Naive thymus-derived CD4-positive, alpha-beta T cell (primary cell): ENCODE data around the gene CCDC102A. TPM values are rescaled to one million over a fixed set of nuclear protein-coding genes. Genes with fewer than 3 reads are reported as not detected.
"Not testable (repeated sequence)": the region's sequence is repeated elsewhere in the genome, so short reads cannot be mapped to it uniquely, and the experiment has no call there.

Experiments used
- ATAC-seq: fragments of 150-1000 bp; cut with Tn5 transposase; 2 replicates; pipeline ENCODE4 v1.10.0; 2021; ENCODE audit warnings: mild to moderate bottlenecking, moderate library complexity
- CTCF ChIA-PET: fragments of 350-600 bp; sonication (Branson Sonifier 250); formaldehyde crosslinking; loops from one replicate; lab custom pipeline; 2021; ENCODE audit warnings: antibody characterized with exemption; lab: Charles Lee
- POLR2A ChIA-PET: fragments of 350-600 bp; sonication (Branson Sonifier 250); formaldehyde crosslinking; loops from one replicate; lab custom pipeline; 2021; ENCODE audit warnings: antibody characterized with exemption, inconsistent platforms; lab: Charles Lee
- DNase-seq, 9 donors: peaks; one replicate each; pipeline versions ENCODE4 v3.0.0 to v3.0.0-alpha.2; 2020 to 2022; ENCODE audit warnings: mixed read lengths in 1 of 9
- H3K27ac ChIP-seq: one replicate; pipeline ENCODE4 v1.7.0; 2013; ENCODE audit warnings: mild to moderate bottlenecking, low read depth, low read length, moderate library complexity
- H3K27me3 ChIP-seq, 2 donors: one replicate each; pipeline ENCODE4 v1.7.0; 2013; ENCODE audit warnings: low read length in 2 of 2, mild to moderate bottlenecking in 2 of 2, moderate library complexity in 2 of 2; ENCODE audit not compliant: control insufficient read depth in 2 of 2, insufficient read depth in 2 of 2
- H3K36me3 ChIP-seq, 3 experiments: 1 replicate in 2 of 3; 2 replicates in 1 of 3; pipeline ENCODE4 v1.7.0; 2013; ENCODE audit warnings: low read length in 3 of 3, mild to moderate bottlenecking in 3 of 3, moderate library complexity in 1 of 3; ENCODE audit not compliant: insufficient read depth in 3 of 3, control insufficient read depth in 2 of 3
- H3K4me1 ChIP-seq, 2 donors: one replicate each; pipeline ENCODE4 v1.7.0; 2013; ENCODE audit warnings: low read length in 2 of 2, mild to moderate bottlenecking in 2 of 2, moderate library complexity in 1 of 2; ENCODE audit not compliant: control insufficient read depth in 2 of 2, insufficient read depth in 2 of 2
- H3K4me3 ChIP-seq: 2 replicates; pipeline ENCODE4 v1.7.0; 2013; ENCODE audit warnings: mild to moderate bottlenecking, low read length
- H3K9me3 ChIP-seq, 3 experiments: 1 replicate in 2 of 3; 2 replicates in 1 of 3; pipeline ENCODE4 v1.7.0; 2013; ENCODE audit warnings: low read length in 3 of 3; ENCODE audit not compliant: control insufficient read depth in 2 of 3
- H3K27ac Mint-ChIP-seq, 9 donors: one replicate each; pipeline ENCODE4 v1.8.0; 2020 to 2022; ENCODE audit warnings: mixed read lengths in 9 of 9, mild to moderate bottlenecking in 8 of 9, moderate library complexity in 5 of 9, inconsistent platforms in 2 of 9
- H3K27me3 Mint-ChIP-seq, 5 donors: one replicate each; pipeline ENCODE4 v1.8.0; 2021 to 2022; ENCODE audit warnings: mixed read lengths in 5 of 5, mild to moderate bottlenecking in 1 of 5
- H3K36me3 Mint-ChIP-seq, 5 donors: one replicate each; pipeline ENCODE4 v1.8.0; 2020 to 2022; ENCODE audit warnings: mixed read lengths in 5 of 5, mild to moderate bottlenecking in 3 of 5, inconsistent platforms in 1 of 5
- H3K4me1 Mint-ChIP-seq, 7 donors: one replicate each; pipeline ENCODE4 v1.8.0; 2020 to 2022; ENCODE audit warnings: mixed read lengths in 7 of 7, mild to moderate bottlenecking in 3 of 7, inconsistent platforms in 1 of 7
- H3K4me3 Mint-ChIP-seq, 10 donors: one replicate each; pipeline ENCODE4 v1.8.0; 2020 to 2022; ENCODE audit warnings: mild to moderate bottlenecking in 10 of 10, mixed read lengths in 10 of 10, moderate library complexity in 6 of 10, inconsistent platforms in 2 of 10
- H3K9me3 Mint-ChIP-seq, 11 donors: one replicate each; pipeline ENCODE4 v1.8.0; 2020 to 2022; ENCODE audit warnings: mixed read lengths in 11 of 11, mild to moderate bottlenecking in 4 of 11, inconsistent platforms in 1 of 11, moderate library complexity in 1 of 11
- intact Hi-C, 2 donors: fragments of 100-400 bp; cut with micrococcal nuclease; formaldehyde crosslinking; loops; one replicate each; pipeline ENCODE4 v1.15.1; 2023
- polyA plus RNA-seq, 2 donors: library from polyadenylated mRNA; unstranded; fragments of 300-500 nt; fragmentation: Illumina TruSeq; gene quantifications; one replicate each; pipeline ENCODE4 v1.2.3, GENCODE V29; 2021
- total RNA-seq, 6 experiments: library from RNA in 5 of 6; stranded (reverse) in 5 of 6; gene quantifications; 1 replicate in 5 of 6; 2 replicates in 1 of 6; pipeline ENCODE4 v1.2.3 and lab custom pipeline; 2021 to 2026

The CCDC102A gene
- total and polyA plus RNA-seq, 7 experiments from 2014 or later = 3.0 to 12.7 (median 7.1) TPM

- H3K36me3 ChIP-seq = peaks cover 0 to 12% (median 4%) of the 10 kb centered on the region in 3 experiments
- peaks cover 0 to 19% of the 10 kb centered on the region in 2 donors for H3K4me1 ChIP-seq
- no peaks in the 10 kb centered on the region for H3K27me3 Mint-ChIP-seq
- peaks cover 0 to 32% (median 5%) of the 10 kb centered on the region in 7 donors for H3K4me1 Mint-ChIP-seq
- ChIA-PET CTCF (interaction anchor here (1.2 kb wide), 1 partner anchor 9 kb away, joined by 3 read pairs; no protein-coding TSS in a partner anchor), POLR2A (no interaction called here)
- ATAC-seq = no peak
- H3K9me3 Mint-ChIP-seq = peaks cover 0 to 18% (median 0%) of the 10 kb centered on the region in 11 donors
- H3K27ac Mint-ChIP-seq = peak overlapping the region in 1 of 9 donors; percentile 6
- H3K9me3 ChIP-seq = no peaks in the 10 kb centered on the region
- H3K4me3 ChIP-seq = no peak overlapping the region
- no peak overlapping the region for H3K4me3 Mint-ChIP-seq
- no peaks in the 10 kb centered on the region for H3K27me3 ChIP-seq
- H3K36me3 Mint-ChIP-seq = peaks cover 0 to 21% (median 9%) of the 10 kb centered on the region in 5 donors
- H3K27ac ChIP-seq = no peak overlapping the region
- DNase-seq = no peak
- intact Hi-C loops = loop anchor here (10.0 kb wide), 1 partner anchor 322 kb away; no protein-coding TSS in a partner anchor
Measured at GRCh38 chr16:57572978-57573728, 36.8 kb upstream of the CCDC102A start.

DNA sequence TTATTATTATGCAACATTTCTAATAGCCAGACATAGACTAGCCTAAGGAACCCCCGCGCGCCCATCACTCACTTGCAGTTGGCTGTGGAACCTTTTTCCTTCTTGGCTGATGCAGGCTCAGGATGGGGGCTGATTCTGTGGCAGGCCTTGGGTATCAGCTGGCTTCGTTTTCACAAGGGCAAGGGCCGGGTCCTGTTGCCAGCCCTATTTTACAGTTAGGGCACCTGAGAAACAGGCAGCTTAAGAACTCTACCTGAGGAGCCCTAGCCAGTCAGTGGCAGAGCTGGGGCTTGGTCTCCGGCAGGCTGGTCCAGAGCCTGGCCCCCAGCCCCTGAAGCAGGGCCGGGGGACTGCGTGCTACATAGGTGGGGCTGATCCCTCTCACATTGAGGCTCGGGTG is 34.7 kb upstream of the CCDC102A start:
- ChIA-PET CTCF (interaction anchor here (0.8 kb wide), 1 partner anchor 78 kb away, joined by 5 read pairs; no protein-coding TSS in a partner anchor), POLR2A (interaction anchor here (0.7 kb wide), 1 partner anchor 34 kb away, joined by 4 read pairs; the partner anchor contains the start of gene CCDC102A)
- Histone ChIP-seq H3K9me3 (no peaks in the 10 kb centered on the region), H3K27me3 (no peaks in the 10 kb centered on the region), H3K27ac (no peak overlapping the region), H3K4me3 (no peak overlapping the region), H3K36me3 (peaks cover 0 to 12% (median 4%) of the 10 kb centered on the region in 3 experiments), H3K4me1 (no peaks in the 10 kb centered on the region)
- no peak for ATAC-seq
- H3K27me3 Mint-ChIP-seq = no peaks in the 10 kb centered on the region
- DNase-seq = no peak
- H3K9me3 Mint-ChIP-seq = peaks cover 0 to 20% (median 0%) of the 10 kb centered on the region in 11 donors
- no peak overlapping the region for H3K4me3 Mint-ChIP-seq
- peaks cover 0 to 23% (median 9%) of the 10 kb centered on the region in 5 donors for H3K36me3 Mint-ChIP-seq
- peaks cover 0 to 12% (median 0%) of the 10 kb centered on the region in 7 donors for H3K4me1 Mint-ChIP-seq
- intact Hi-C loops = loop anchor here (10.0 kb wide), 1 partner anchor 324 kb away; no protein-coding TSS in a partner anchor
- H3K27ac Mint-ChIP-seq = no peak overlapping the region

DNA sequence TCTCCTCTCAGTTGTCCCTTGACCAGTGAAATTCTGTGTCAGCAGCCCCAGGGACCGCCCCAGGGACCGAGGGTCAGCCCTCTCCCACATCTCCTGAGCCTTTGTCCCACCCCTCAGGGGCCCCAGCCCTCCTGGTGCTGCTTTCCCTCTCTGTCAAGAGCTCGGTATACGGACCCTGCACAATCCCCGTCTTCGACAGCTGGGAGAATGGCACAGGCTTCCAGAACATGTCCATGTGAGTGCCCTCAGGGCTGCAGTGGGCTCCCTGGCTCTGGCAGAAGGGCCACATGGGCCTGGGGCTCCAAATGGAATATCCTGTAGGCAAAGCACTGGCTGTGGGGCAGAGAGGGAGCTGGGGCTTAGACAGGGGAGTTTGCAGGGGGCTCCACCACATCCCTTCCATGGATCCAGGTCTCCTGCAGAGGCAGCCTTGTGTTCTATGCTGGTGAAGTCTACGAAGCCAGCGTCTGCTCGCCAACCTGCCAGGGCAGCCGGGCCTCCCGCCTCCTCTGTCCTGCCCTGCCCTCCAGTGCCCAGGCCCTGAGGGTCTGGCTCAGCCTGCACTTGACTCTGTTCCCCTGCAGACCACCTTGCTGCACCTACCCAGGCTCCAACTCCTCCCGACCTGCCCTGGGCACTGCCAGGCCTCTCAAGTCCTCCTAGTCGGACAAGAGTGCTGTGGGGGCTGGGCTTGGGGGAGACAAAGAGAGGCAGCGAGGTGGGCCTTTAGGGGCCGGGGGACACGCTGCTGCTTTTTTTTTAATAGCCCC is 34.1 kb upstream of the CCDC102A start:
- Histone ChIP-seq H3K36me3 (peaks cover 0 to 12% (median 4%) of the 10 kb centered on the region in 3 experiments), H3K4me3 (no peak overlapping the region), H3K9me3 (no peaks in the 10 kb centered on the region), H3K4me1 (no peaks in the 10 kb centered on the region), H3K27me3 (no peaks in the 10 kb centered on the region), H3K27ac (no peak overlapping the region)
- Mint-ChIP-seq H3K27ac (peak overlapping the region in 1 of 9 donors; percentile 32), H3K4me3 (no peak overlapping the region), H3K36me3 (peaks cover 0 to 23% (median 9%) of the 10 kb centered on the region in 5 donors), H3K27me3 (no peaks in the 10 kb centered on the region), H3K4me1 (peaks cover 0 to 10% (median 0%) of the 10 kb centered on the region in 7 donors), H3K9me3 (peaks cover 0 to 20% (median 0%) of the 10 kb centered on the region in 11 donors)
- ATAC-seq (no peak), DNase-seq (no peak)
- ChIA-PET CTCF (interaction anchor here (0.6 to 0.8 kb wide), 2 partner anchors 78 to 119 kb away, joined by 4 to 5 read pairs; no protein-coding TSS in a partner anchor), POLR2A (no interaction called here)
- intact Hi-C loops = loop anchor here (10.0 kb wide), 1 partner anchor 324 kb away; no protein-coding TSS in a partner anchor

- Mint-ChIP-seq H3K27ac (peak overlapping the region in 4 of 9 donors; percentile 18 to 77 (median 50)), H3K4me1 (peaks cover 0 to 10% (median 0%) of the 10 kb centered on the region in 7 donors), H3K36me3 (peaks cover 0 to 23% (median 9%) of the 10 kb centered on the region in 5 donors), H3K27me3 (no peaks in the 10 kb centered on the region), H3K9me3 (peaks cover 0 to 20% (median 0%) of the 10 kb centered on the region in 11 donors), H3K4me3 (no peak overlapping the region)
- DNase-seq = no peak
- CTCF ChIA-PET = interaction anchor here (0.6 kb wide), 1 partner anchor 118 kb away, joined by 4 read pairs; no protein-coding TSS in a partner anchor
- H3K4me3 ChIP-seq = no peak overlapping the region
- no peaks in the 10 kb centered on the region for H3K4me1 ChIP-seq
- ATAC-seq = no peak
- intact Hi-C loops = no loop called here
- peaks cover 0 to 12% (median 4%) of the 10 kb centered on the region in 3 experiments for H3K36me3 ChIP-seq
- H3K27me3 ChIP-seq = no peaks in the 10 kb centered on the region
- H3K9me3 ChIP-seq = no peaks in the 10 kb centered on the region
- POLR2A ChIA-PET = no interaction called here
- no peak overlapping the region for H3K27ac ChIP-seq
Measured at GRCh38 chr16:57569306-57569946, 33.1 kb upstream of the CCDC102A start.

GRCh38 chr16:57568772-57569171 is 32.4 kb upstream of the CCDC102A start:
- ATAC-seq, intact Hi-C loops, H3K27ac Mint-ChIP-seq, H3K4me3 Mint-ChIP-seq, H3K27me3 ChIP-seq, H3K27me3 Mint-ChIP-seq, H3K27ac ChIP-seq, H3K4me1 ChIP-seq, H3K9me3 ChIP-seq, POLR2A ChIA-PET, H3K4me3 ChIP-seq, CTCF ChIA-PET, DNase-seq: not testable (repeated sequence)
- H3K4me1 Mint-ChIP-seq = peaks cover 0 to 10% (median 0%) of the 10 kb centered on the region in 7 donors
- peaks cover 0 to 24% (median 9%) of the 10 kb centered on the region in 5 donors for H3K36me3 Mint-ChIP-seq
- peaks cover 0 to 20% (median 0%) of the 10 kb centered on the region in 11 donors for H3K9me3 Mint-ChIP-seq
- peaks cover 0 to 12% (median 4%) of the 10 kb centered on the region in 3 experiments for H3K36me3 ChIP-seq

- CTCF ChIA-PET = no interaction called here
- peaks cover 0 to 12% (median 4%) of the 10 kb centered on the region in 3 experiments for H3K36me3 ChIP-seq
- peaks cover 0 to 24% (median 9%) of the 10 kb centered on the region in 5 donors for H3K36me3 Mint-ChIP-seq
Measured at GRCh38 chr16:57568173-57568678, 31.9 kb upstream of the CCDC102A start.

More at GRCh38 chr16:57568173-57568678, 31.9 kb upstream of the CCDC102A start:
- POLR2A ChIA-PET = no interaction called here
- DNase-seq = no peak
- Histone ChIP-seq H3K9me3 (no peaks in the 10 kb centered on the region), H3K4me1 (no peaks in the 10 kb centered on the region), H3K27me3 (no peaks in the 10 kb centered on the region), H3K27ac (no peak overlapping the region), H3K4me3 (no peak overlapping the region)
- peaks cover 0 to 8% (median 0%) of the 10 kb centered on the region in 7 donors for H3K4me1 Mint-ChIP-seq
- ATAC-seq = no peak
- no peak overlapping the region for H3K4me3 Mint-ChIP-seq
- intact Hi-C loops = no loop called here
- H3K9me3 Mint-ChIP-seq = peaks cover 0 to 20% (median 0%) of the 10 kb centered on the region in 11 donors
- H3K27ac Mint-ChIP-seq = peak overlapping the region in 1 of 9 donors; percentile 78
- no peaks in the 10 kb centered on the region for H3K27me3 Mint-ChIP-seq
